ENCODE results near the gene P2RY8.

P2RY8 gene

GRCh38 chrX:1421433-1422134 is 115.4 kb downstream of the P2RY8 start (continued):
- no peak for TF ChIP-seq ZNF174 (tag by site-specific recombination; IDR thresholded peaks at IDR 0.05)
- TF ChIP-seq SETDB1 (IDR thresholded peaks at IDR 0.05; ENCODE audit: insufficient read length, low read length), result peak; percentile 94

- Histone ChIP-seq H3K4me3 (ENCODE audit: low read depth, low read length) (no peak overlapping the region), H3K4me1 (ENCODE audit: control insufficient read depth, insufficient read depth, low read length) (no peaks in the 10 kb centered on the region), H3K27ac (ENCODE audit: extremely low read depth, low read depth, low read length) (no peak overlapping the region), H3K9me3 (ENCODE audit: control insufficient read depth, insufficient read depth, low read depth, low read length) (no peaks in the 10 kb centered on the region; the same call in 1 of the 2 replicates), H3K36me3 (ENCODE audit: control insufficient read depth in 2 of 2, insufficient read depth in 1 of 2, low read length in 2 of 2) (peaks cover 13 to 40% of the 10 kb centered on the region in 2 experiments; a peak in 2 of 3 replicates)
- TF ChIP-seq ZNF16 (tag by site-specific recombination; IDR thresholded peaks at IDR 0.05; ENCODE audit: low read depth), result 0 out of 2 replicates have a peak, but pooled peaks have one; percentile 1
- no peak for TF ChIP-seq ZNF629 (tag by site-specific recombination; IDR thresholded peaks at IDR 0.05)
- CTCF ChIA-PET, result no interaction called here
- POLR2A ChIA-PET, result no interaction called here
Measured at GRCh38 chrX:1420371-1420770, 116.6 kb downstream of the P2RY8 start.

GRCh38 chrX:1419545-1420355 is 117.2 kb downstream of the P2RY8 start:
- Histone ChIP-seq H3K4me1 (ENCODE audit: control insufficient read depth, insufficient read depth, low read length) (no peaks in the 10 kb centered on the region), H3K4me3 (ENCODE audit: low read depth, low read length) (no peak overlapping the region), H3K9me3 (ENCODE audit: control insufficient read depth, insufficient read depth, low read depth, low read length) (no peaks in the 10 kb centered on the region; the same call in 1 of the 2 replicates), H3K27ac (ENCODE audit: extremely low read depth, low read depth, low read length) (no peak overlapping the region), H3K36me3 (ENCODE audit: control insufficient read depth in 2 of 2, insufficient read depth in 1 of 2, low read length in 2 of 2) (peaks cover 13 to 36% of the 10 kb centered on the region in 2 experiments; a peak in 2 of 3 replicates)
- ChIA-PET POLR2A (no interaction called here), CTCF (no interaction called here)
- TF ChIP-seq ZNF157 (tag by site-specific recombination; IDR thresholded peaks at IDR 0.05) (0 out of 2 replicates have a peak, but pooled peaks have one; percentile 11), ZBTB49 (tag by site-specific recombination; IDR thresholded peaks at IDR 0.05; ENCODE audit: low read depth) (no peak), ZNF223 (tag by site-specific recombination; IDR thresholded peaks at IDR 0.05) (no peak), ZNF148 (tag by site-specific recombination; IDR thresholded peaks at IDR 0.05; ENCODE audit: borderline replicate concordance) (no peak; the same call in 1 of the 2 replicates), ZNF10 (tag by site-specific recombination; IDR thresholded peaks at IDR 0.05) (no peak), ZNF658 (tag by site-specific recombination; IDR thresholded peaks at IDR 0.05) (no peak), ZNF423 (tag by site-specific recombination; IDR thresholded peaks at IDR 0.05) (no peak), ZNF16 (tag by site-specific recombination; IDR thresholded peaks at IDR 0.05; ENCODE audit: low read depth) (0 out of 2 replicates have a peak, but pooled peaks have one; percentile 3), ZFP37 (tag by site-specific recombination; IDR thresholded peaks at IDR 0.05) (no peak), ZNF768 (tag by site-specific recombination; IDR thresholded peaks at IDR 0.05) (no peak), CTCF (tag by site-specific recombination; IDR thresholded peaks at IDR 0.05) (no peak), ZNF544 (tag by site-specific recombination; IDR thresholded peaks at IDR 0.05) (no peak), ZNF26 (tag by site-specific recombination; IDR thresholded peaks at IDR 0.05) (no peak), ZNF23 (tag by site-specific recombination; IDR thresholded peaks at IDR 0.05; ENCODE audit: borderline replicate concordance) (no peak), ZNF266 (tag by site-specific recombination; IDR thresholded peaks at IDR 0.05; ENCODE audit: low read depth) (peak; percentile 10; the same call in 1 of the 2 replicates), ZIC2 (tag by site-specific recombination; IDR thresholded peaks at IDR 0.05) (no peak), ZNF48 (tag by site-specific recombination; IDR thresholded peaks at IDR 0.05) (0 out of 2 replicates have a peak, but pooled peaks have one; percentile 68), ZNF221 (tag by site-specific recombination; IDR thresholded peaks at IDR 0.05; ENCODE audit: borderline replicate concordance) (no peak), GLIS2 (tag by site-specific recombination; IDR thresholded peaks at IDR 0.05) (no peak), HOXC10 (CRISPR knock-in tag; IDR thresholded peaks at IDR 0.05) (no peak), ZNF501 (tag by site-specific recombination; IDR thresholded peaks at IDR 0.05) (no peak)

Data from HEK293 (cell line).